ENCODE measurements around the gene ZC3H12D.

ZC3H12D gene

GRCh38 chr6:149483334-149483725 is 1.5 kb downstream of the ZC3H12D start:
- in situ Hi-C loops (cut with MboI; ENCODE audit: low pct_unique_long_range_greater_than_20kb, low sequenced_read_pairs, unreplicated experiment): no loop called here
- no peak for TF ChIP-seq CTCF (IDR thresholded peaks at IDR 0.05; ENCODE audit: extremely low read depth, insufficient read depth, missing control alignments)
- no peak for DNase-seq (ENCODE audit: low spot score)

- no peak for TF ChIP-seq CTCF (IDR thresholded peaks at IDR 0.05; ENCODE audit: extremely low read depth, insufficient read depth, missing control alignments)
- in situ Hi-C loops (cut with MboI; ENCODE audit: low pct_unique_long_range_greater_than_20kb, low sequenced_read_pairs, unreplicated experiment): no loop called here
- no peak for DNase-seq (ENCODE audit: low spot score)
Measured at GRCh38 chr6:149482545-149483333, 2.1 kb downstream of the ZC3H12D start.

- in situ Hi-C loops (cut with MboI; ENCODE audit: low pct_unique_long_range_greater_than_20kb, low sequenced_read_pairs, unreplicated experiment): no loop called here
- DNase-seq (ENCODE audit: low spot score): no peak
Measured at GRCh38 chr6:149480502-149481280, 4.1 kb downstream of the ZC3H12D start.

GRCh38 chr6:149478631-149479314 is 6.0 kb downstream of the ZC3H12D start:
- no peak for DNase-seq (ENCODE audit: low spot score)
- TF ChIP-seq CTCF (IDR thresholded peaks at IDR 0.05; ENCODE audit: extremely low read depth, insufficient read depth, missing control alignments): no peak
- in situ Hi-C loops (cut with MboI; ENCODE audit: low pct_unique_long_range_greater_than_20kb, low sequenced_read_pairs, unreplicated experiment): no loop called here

More at GRCh38 chr6:149480502-149481280, 4.1 kb downstream of the ZC3H12D start:
- TF ChIP-seq CTCF (IDR thresholded peaks at IDR 0.05; ENCODE audit: extremely low read depth, insufficient read depth, missing control alignments): no peak

- no peak for TF ChIP-seq CTCF (IDR thresholded peaks at IDR 0.05; ENCODE audit: extremely low read depth, insufficient read depth, missing control alignments)
- in situ Hi-C loops (cut with MboI; ENCODE audit: low pct_unique_long_range_greater_than_20kb, low sequenced_read_pairs, unreplicated experiment): no loop called here
- no peak for DNase-seq (ENCODE audit: low spot score)
Measured at GRCh38 chr6:149477544-149477943, 7.3 kb downstream of the ZC3H12D start.

GRCh38 chr6:149476789-149477455 is 7.9 kb downstream of the ZC3H12D start:
- in situ Hi-C loops (cut with MboI; ENCODE audit: low pct_unique_long_range_greater_than_20kb, low sequenced_read_pairs, unreplicated experiment): no loop called here
- no peak for TF ChIP-seq CTCF (IDR thresholded peaks at IDR 0.05; ENCODE audit: extremely low read depth, insufficient read depth, missing control alignments)
- DNase-seq (ENCODE audit: low spot score): no peak
